HCT116 (cell line): Measurements from ENCODE around the gene MAML2. TPM values are rescaled to one million over a fixed set of nuclear protein-coding genes. Genes with fewer than 3 reads are reported as not detected.

Experiments
- ATAC-seq: fragments of 200-7000 bp; cut with Tn5 transposase; 2 replicates; pipeline ENCODE4 v1.9.1; 2020; ENCODE audit warnings: mild to moderate bottlenecking, moderate library complexity
- BruUV-seq: library from RNA; stranded (reverse); fragments of 400-500 nt; replicated peaks from 2 replicates; lab custom pipeline; 2021; lab: Mats Ljungman, UMichigan
- CTCF ChIA-PET: fragments of 300-600 bp; sonication (Branson Sonifier 250); formaldehyde crosslinking; loops from one replicate; lab custom pipeline; 2021; ENCODE audit warnings: antibody characterized with exemption; lab: Charles Lee
- POLR2A ChIA-PET: fragments of 300-600, 350-600 bp; sonication (Branson Sonifier 250); formaldehyde crosslinking; loops from one replicate; lab custom pipeline; 2021; ENCODE audit warnings: antibody characterized with exemption; lab: Charles Lee
- RAD21 ChIA-PET, 2 experiments: fragments of 300-600 bp; sonication (Branson Sonifier 250); formaldehyde crosslinking; loops; one replicate each; lab custom pipeline; 2023; ENCODE audit warnings: low total read pairs in 2 of 2; ENCODE audit not compliant: uncharacterized antibody in 2 of 2, unreplicated experiment in 2 of 2, low non-redundant PET in 1 of 2; lab: Charles Lee
- DNase-seq: peaks from one replicate; pipeline ENCODE4 v3.0.0-alpha.2; 2010; ENCODE audit warnings: low read depth, low spot score
- H2AFZ ChIP-seq: fragments of 200-600 bp; shearing (Covaris generic), sonication (generic); 2 replicates; pipeline ENCODE4 v1.6.1; 2017; ENCODE audit warnings: low read depth, mixed run types, mixed read lengths, antibody characterized with exemption, low read length; ENCODE audit not compliant: poor library complexity, severe bottlenecking
- H3K27ac ChIP-seq: 2 replicates; pipeline ENCODE4 v1.5.1; 2012; ENCODE audit warnings: low read depth, low read length
- H3K27me3 ChIP-seq: fragments of 200-600 bp; sonication (generic); 2 replicates; pipeline ENCODE4 v1.6.1; 2016; ENCODE audit warnings: mixed run types, low read length, mixed read lengths; ENCODE audit not compliant: insufficient read depth
- H3K36me3 ChIP-seq, 2 experiments: fragments of 200-500 bp in 1 of 2; fragments of 200-600 bp in 1 of 2; sonication (Bioruptor generic) in 1 of 2; sonication (generic) in 1 of 2; 2 replicates each; pipeline versions ENCODE4 v1.5.1 to v1.6.1; 2014 to 2016; ENCODE audit warnings: low read length in 2 of 2, inconsistent platforms in 1 of 2, mixed read lengths in 1 of 2, mixed run types in 1 of 2; ENCODE audit not compliant: insufficient read depth in 2 of 2, control insufficient read depth in 1 of 2
- H3K4me1 ChIP-seq, 2 experiments: fragments of 200-600 bp in 1 of 2; sonication (generic) in 1 of 2; 2 replicates each; pipeline versions ENCODE4 v1.5.1 to v1.6.1; 2012 to 2017; ENCODE audit warnings: low read length in 2 of 2, inconsistent platforms in 1 of 2, mild to moderate bottlenecking in 1 of 2, mixed read lengths in 1 of 2, mixed run types in 1 of 2, moderate library complexity in 1 of 2; ENCODE audit not compliant: insufficient read depth in 2 of 2, control insufficient read depth in 1 of 2
- H3K4me2 ChIP-seq: fragments of 200-600 bp; sonication (generic); 2 replicates; pipeline ENCODE4 v1.6.1; 2017; ENCODE audit warnings: mixed run types, low read length, mixed read lengths
- H3K4me3 ChIP-seq, 2 experiments: fragments of 200-600 bp in 1 of 2; sonication (generic) in 1 of 2; replicated peaks in 1 of 2; 2 replicates each; pipeline ENCODE4 v1.5.1; 2011 to 2016; ENCODE audit warnings: low read length in 2 of 2, control low read depth in 1 of 2, low read depth in 1 of 2, mild to moderate bottlenecking in 1 of 2, mixed read lengths in 1 of 2, mixed run types in 1 of 2
- H3K79me2 ChIP-seq: fragments of 200-600 bp; sonication (generic); 2 replicates; pipeline ENCODE4 v1.6.1; 2017; ENCODE audit warnings: mild to moderate bottlenecking, mixed run types, low read length, moderate library complexity, mixed read lengths; ENCODE audit not compliant: insufficient read depth
- H3K9ac ChIP-seq: fragments of 200-600 bp; sonication (generic); 2 replicates; pipeline ENCODE4 v1.6.1; 2016; ENCODE audit warnings: low read length, mixed read lengths
- H3K9me2 ChIP-seq: fragments of 200-600 bp; sonication (generic), shearing (Covaris generic); 2 replicates; pipeline ENCODE4 v1.6.1; 2017; ENCODE audit warnings: mixed run types, mild to moderate bottlenecking, moderate library complexity; ENCODE audit not compliant: insufficient read depth
- H3K9me3 ChIP-seq, 2 experiments: fragments of 200-500 bp in 1 of 2; fragments of 200-600 bp in 1 of 2; sonication (Bioruptor generic) in 1 of 2; sonication (generic) in 1 of 2; 2 replicates each; pipeline ENCODE4 v1.6.1; 2014 to 2017; ENCODE audit warnings: low read length in 2 of 2, mixed read lengths in 2 of 2, inconsistent platforms in 1 of 2, low read depth in 1 of 2, mild to moderate bottlenecking in 1 of 2, mixed run types in 1 of 2, moderate library complexity in 1 of 2; ENCODE audit not compliant: control insufficient read depth in 1 of 2, insufficient read depth in 1 of 2
- H4K20me1 ChIP-seq: fragments of 200-600 bp; sonication (generic), shearing (Covaris generic); 2 replicates; pipeline ENCODE4 v1.6.1; 2017; ENCODE audit warnings: mixed run types, mild to moderate bottlenecking, moderate library complexity; ENCODE audit not compliant: insufficient read depth
- CEBPB ChIP-seq: IDR thresholded peaks from 2 replicates; pipeline ENCODE4 v1.6.1; 2012; ENCODE audit warnings: low read depth
- CTCF ChIP-seq, 3 experiments: fragments of 200-600 bp in 1 of 3; sonication (generic) in 1 of 3; IDR thresholded peaks in 2 of 3; conservative IDR thresholded peaks in 1 of 3; 2 replicates each; pipeline ENCODE4 v1.5.1; 2012 to 2017; ENCODE audit warnings: low read depth in 2 of 3, low read length in 2 of 3, antibody characterized with exemption in 1 of 3, borderline replicate concordance in 1 of 3, control low read depth in 1 of 3, mild to moderate bottlenecking in 1 of 3, mixed read lengths in 1 of 3, mixed run types in 1 of 3, moderate library complexity in 1 of 3; ENCODE audit not compliant: insufficient read depth in 1 of 3
- EGR1 ChIP-seq: IDR thresholded peaks from 2 replicates; pipeline ENCODE4 v1.6.1; 2012; ENCODE audit warnings: low read depth
- FOSL1 ChIP-seq: IDR thresholded peaks from 2 replicates; pipeline ENCODE4 v1.6.1; 2012; ENCODE audit warnings: low read depth
- RAD21 ChIP-seq: IDR thresholded peaks from 2 replicates; pipeline ENCODE4 v1.6.1; 2012; ENCODE audit warnings: low read depth, mild to moderate bottlenecking
- SP1 ChIP-seq: IDR thresholded peaks from 2 replicates; pipeline ENCODE4 v1.6.1; 2012; ENCODE audit warnings: low read depth
- YY1 ChIP-seq: IDR thresholded peaks from 2 replicates; pipeline ENCODE4 v1.6.1; 2011; ENCODE audit warnings: low read length, low read depth, moderate library complexity, mild to moderate bottlenecking; ENCODE audit not compliant: insufficient replicate concordance; ENCODE audit errors: extremely low read depth
- ZNF274 ChIP-seq: fragments of 200-500 bp; sonication (Bioruptor generic); IDR thresholded peaks from 2 replicates; pipeline ENCODE4 v1.6.1; 2014; ENCODE audit warnings: mild to moderate bottlenecking, low read depth, low read length, inconsistent platforms
- intact Hi-C: fragments of 100-400 bp; cut with micrococcal nuclease; formaldehyde crosslinking; loops from 2 replicates; pipeline ENCODE4 v1.10.0; 2022
- total RNA-seq: library from RNA; stranded (reverse); gene quantifications from one replicate; pipeline ENCODE4 v1.2.1, GENCODE V29; 2021; ENCODE audit not compliant: unreplicated experiment
- TF ChIP-seq, protein P1 (sequence below): IDR thresholded peaks from 2 replicates; pipeline ENCODE4 v1.6.1; 2011; ENCODE audit warnings: mild to moderate bottlenecking, low read length, moderate library complexity; ENCODE audit not compliant: insufficient replicate concordance; ENCODE audit errors: extremely low read depth
- TF ChIP-seq, protein P2 (sequence below): IDR thresholded peaks from 2 replicates; pipeline ENCODE4 v1.6.1; 2012; ENCODE audit warnings: low read depth
- TF ChIP-seq, protein P3 (sequence below): IDR thresholded peaks from 2 replicates; pipeline ENCODE4 v1.6.1; 2012

MAML2 gene
- total RNA-seq, 1 experiment from 2014 or later = 2.6 TPM

DNA sequence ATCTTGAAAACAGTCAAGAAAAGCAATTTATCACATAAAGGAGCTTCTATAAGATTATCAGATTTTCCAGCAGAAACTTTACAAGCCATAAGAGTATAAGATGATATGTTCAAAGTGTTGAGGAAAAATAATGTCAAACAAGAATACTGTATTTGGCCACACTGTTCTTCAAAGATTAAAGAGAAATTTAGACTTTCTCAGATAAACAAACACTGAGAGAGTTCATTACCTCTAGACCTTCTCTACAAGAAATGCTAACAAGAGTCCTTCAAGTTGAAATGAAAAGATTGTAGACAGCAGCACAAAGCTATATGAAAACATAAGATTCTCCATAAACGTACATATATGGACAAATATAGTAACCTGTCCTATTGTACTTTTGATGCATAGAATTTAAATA, 411.1 kb downstream of the MAML2 start:
- no TSS peak for BruUV-seq
- H3K4me2 ChIP-seq = no peak overlapping the region
- H2AFZ ChIP-seq = no peak overlapping the region
- H3K4me1 ChIP-seq = no peaks in the 10 kb centered on the region
- POLR2A ChIA-PET = no interaction called here
- no peaks in the 10 kb centered on the region for H4K20me1 ChIP-seq
- no peaks in the 10 kb centered on the region for H3K36me3 ChIP-seq
- H3K79me2 ChIP-seq = no peaks in the 10 kb centered on the region
- H3K4me3 ChIP-seq = no peak overlapping the region
- no peak overlapping the region for H3K9ac ChIP-seq
- no peak for ATAC-seq
- no peaks in the 10 kb centered on the region for H3K9me2 ChIP-seq
- DNase-seq = no peak
- RAD21 ChIA-PET = no interaction called here
- H3K9me3 ChIP-seq = no peaks in the 10 kb centered on the region
- no peaks in the 10 kb centered on the region for H3K27me3 ChIP-seq
- CTCF ChIA-PET = no interaction called here
- intact Hi-C loops = no loop called here
- TF ChIP-seq EGR1 (no peak), CEBPB (no peak), FOSL1 (no peak), CTCF (IDR thresholded peaks at IDR 0.05 in 2 of 3, conservative IDR thresholded peaks at IDR 0.05 in 1 of 3; ENCODE audit: borderline replicate concordance in 1 of 3, insufficient read depth in 1 of 3, low read depth in 2 of 3, low read length in 2 of 3) (no peak), ZNF274 (no peak), RAD21 (no peak), YY1 (no peak), SP1 (no peak)
- TF ChIP-seq, protein P1, sequence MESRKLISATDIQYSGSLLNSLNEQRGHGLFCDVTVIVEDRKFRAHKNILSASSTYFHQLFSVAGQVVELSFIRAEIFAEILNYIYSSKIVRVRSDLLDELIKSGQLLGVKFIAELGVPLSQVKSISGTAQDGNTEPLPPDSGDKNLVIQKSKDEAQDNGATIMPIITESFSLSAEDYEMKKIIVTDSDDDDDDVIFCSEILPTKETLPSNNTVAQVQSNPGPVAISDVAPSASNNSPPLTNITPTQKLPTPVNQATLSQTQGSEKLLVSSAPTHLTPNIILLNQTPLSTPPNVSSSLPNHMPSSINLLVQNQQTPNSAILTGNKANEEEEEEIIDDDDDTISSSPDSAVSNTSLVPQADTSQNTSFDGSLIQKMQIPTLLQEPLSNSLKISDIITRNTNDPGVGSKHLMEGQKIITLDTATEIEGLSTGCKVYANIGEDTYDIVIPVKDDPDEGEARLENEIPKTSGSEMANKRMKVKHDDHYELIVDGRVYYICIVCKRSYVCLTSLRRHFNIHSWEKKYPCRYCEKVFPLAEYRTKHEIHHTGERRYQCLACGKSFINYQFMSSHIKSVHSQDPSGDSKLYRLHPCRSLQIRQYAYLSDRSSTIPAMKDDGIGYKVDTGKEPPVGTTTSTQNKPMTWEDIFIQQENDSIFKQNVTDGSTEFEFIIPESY = no peak
- TF ChIP-seq, protein P2, sequence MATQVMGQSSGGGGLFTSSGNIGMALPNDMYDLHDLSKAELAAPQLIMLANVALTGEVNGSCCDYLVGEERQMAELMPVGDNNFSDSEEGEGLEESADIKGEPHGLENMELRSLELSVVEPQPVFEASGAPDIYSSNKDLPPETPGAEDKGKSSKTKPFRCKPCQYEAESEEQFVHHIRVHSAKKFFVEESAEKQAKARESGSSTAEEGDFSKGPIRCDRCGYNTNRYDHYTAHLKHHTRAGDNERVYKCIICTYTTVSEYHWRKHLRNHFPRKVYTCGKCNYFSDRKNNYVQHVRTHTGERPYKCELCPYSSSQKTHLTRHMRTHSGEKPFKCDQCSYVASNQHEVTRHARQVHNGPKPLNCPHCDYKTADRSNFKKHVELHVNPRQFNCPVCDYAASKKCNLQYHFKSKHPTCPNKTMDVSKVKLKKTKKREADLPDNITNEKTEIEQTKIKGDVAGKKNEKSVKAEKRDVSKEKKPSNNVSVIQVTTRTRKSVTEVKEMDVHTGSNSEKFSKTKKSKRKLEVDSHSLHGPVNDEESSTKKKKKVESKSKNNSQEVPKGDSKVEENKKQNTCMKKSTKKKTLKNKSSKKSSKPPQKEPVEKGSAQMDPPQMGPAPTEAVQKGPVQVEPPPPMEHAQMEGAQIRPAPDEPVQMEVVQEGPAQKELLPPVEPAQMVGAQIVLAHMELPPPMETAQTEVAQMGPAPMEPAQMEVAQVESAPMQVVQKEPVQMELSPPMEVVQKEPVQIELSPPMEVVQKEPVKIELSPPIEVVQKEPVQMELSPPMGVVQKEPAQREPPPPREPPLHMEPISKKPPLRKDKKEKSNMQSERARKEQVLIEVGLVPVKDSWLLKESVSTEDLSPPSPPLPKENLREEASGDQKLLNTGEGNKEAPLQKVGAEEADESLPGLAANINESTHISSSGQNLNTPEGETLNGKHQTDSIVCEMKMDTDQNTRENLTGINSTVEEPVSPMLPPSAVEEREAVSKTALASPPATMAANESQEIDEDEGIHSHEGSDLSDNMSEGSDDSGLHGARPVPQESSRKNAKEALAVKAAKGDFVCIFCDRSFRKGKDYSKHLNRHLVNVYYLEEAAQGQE = no peak
- TF ChIP-seq, protein P3, sequence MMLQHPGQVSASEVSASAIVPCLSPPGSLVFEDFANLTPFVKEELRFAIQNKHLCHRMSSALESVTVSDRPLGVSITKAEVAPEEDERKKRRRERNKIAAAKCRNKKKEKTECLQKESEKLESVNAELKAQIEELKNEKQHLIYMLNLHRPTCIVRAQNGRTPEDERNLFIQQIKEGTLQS = no peak
- H3K27ac ChIP-seq = no peak overlapping the region
